Hepatic stellate cell (primary cell): ENCODE results near the gene CEP126.
A peak's percentile ranks its signal among the peaks of the same experiment; 100 is the strongest.

ENCODE experiments used
- DNase-seq: peaks from one replicate; pipeline ENCODE4 v3.0.0; 2011; ENCODE audit warnings: low spot score

Gene CEP126

DNA sequence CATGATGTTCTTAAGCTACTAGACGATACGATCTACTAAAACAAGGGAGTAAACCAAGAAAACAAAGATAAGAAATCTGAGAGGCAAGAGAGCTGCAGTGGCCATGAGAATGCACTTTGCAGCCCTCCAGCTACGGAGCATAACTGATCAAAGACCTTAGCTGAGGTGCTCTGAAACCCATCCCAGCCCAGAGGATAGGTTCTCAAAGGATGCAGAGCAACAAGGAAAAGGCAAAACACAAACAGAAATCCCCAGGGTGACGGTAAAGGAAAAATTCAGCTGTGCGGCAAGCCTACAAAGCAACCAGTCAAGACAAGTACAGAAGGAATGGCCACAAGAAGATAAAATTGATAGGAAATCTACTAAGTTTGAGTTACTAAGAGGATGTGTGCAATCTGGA lies 99.9 kb downstream of the CEP126 start:
- no peak for DNase-seq

GRCh38 chr11:102017026-102017425 lies 102.2 kb downstream of the CEP126 start:
- DNase-seq = no peak

GRCh38 chr11:102026217-102026616 lies 111.4 kb downstream of the CEP126 start:
- DNase-seq = no peak

- DNase-seq = no peak
These were observed 112.1 kb downstream of the CEP126 start for GRCh38 chr11:102026959-102027358.

DNA sequence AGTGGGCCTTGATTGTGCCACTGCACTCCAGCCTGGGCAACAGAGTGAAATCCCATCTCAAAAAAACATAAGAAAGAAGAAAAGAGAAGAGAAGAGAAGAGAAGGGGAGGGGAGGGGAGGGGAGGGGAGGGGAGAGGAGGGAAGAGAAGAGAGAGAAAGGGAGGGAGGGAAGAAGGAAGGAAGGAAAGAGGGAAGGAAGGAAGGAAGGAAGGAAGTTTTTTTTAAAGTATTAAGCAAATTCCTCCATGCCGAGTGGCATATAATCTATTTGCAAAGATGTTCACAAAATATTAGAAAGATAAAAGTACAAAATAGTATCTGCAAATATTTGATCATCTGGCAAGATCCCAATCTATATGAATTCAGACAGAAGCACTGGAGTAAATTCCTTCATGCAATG lies 121.9 kb downstream of the CEP126 start:
- no peak for DNase-seq

- DNase-seq = no peak
These were observed 132.0 kb downstream of the CEP126 start for GRCh38 chr11:102046841-102047240.

- peak; percentile 91 for DNase-seq
These were observed 132.6 kb downstream of the CEP126 start, which contains the start of gene CFAP300 for GRCh38 chr11:102047305-102047924. Gene CFAP300 (plus strand): TSS chr11:102047437. CDS start chr11:102047471, 34 bp downstream.
